ENCODE measurements around the gene ADAM19.

The ADAM19 gene

GRCh38 chr5:157541447-157542118 is 34.0 kb downstream of the ADAM19 start:
- DNase-seq (ENCODE audit: low read depth): no peak

- no peak for DNase-seq (ENCODE audit: low read depth)
Observed at GRCh38 chr5:157540707-157541446, 34.7 kb downstream of the ADAM19 start.

DNA sequence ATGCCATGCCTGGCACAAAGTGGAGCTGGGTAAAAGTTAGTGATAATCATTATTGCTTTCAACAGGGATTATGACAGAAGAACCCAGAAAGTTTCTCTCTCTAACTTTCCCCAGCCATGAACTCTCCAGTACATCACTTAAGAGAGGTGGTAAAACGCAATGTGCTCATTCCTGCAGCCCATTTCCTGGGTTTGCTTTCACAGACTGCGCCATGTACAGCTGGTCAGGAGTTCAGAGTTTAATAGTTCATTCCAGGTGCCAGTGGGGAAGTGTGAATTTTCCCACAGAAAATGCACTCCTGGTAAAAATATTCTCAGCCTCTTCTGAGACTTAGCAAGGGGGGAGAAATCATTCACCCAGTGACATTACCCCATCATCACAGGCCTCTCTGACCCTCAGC is 35.5 kb downstream of the ADAM19 start:
- DNase-seq (ENCODE audit: low read depth): no peak

- no peak for DNase-seq (ENCODE audit: low read depth)
Observed at GRCh38 chr5:157539503-157540022, 36.0 kb downstream of the ADAM19 start.

- no peak for DNase-seq (ENCODE audit: low read depth)
Observed at GRCh38 chr5:157538311-157538710, 37.3 kb downstream of the ADAM19 start.

DNA sequence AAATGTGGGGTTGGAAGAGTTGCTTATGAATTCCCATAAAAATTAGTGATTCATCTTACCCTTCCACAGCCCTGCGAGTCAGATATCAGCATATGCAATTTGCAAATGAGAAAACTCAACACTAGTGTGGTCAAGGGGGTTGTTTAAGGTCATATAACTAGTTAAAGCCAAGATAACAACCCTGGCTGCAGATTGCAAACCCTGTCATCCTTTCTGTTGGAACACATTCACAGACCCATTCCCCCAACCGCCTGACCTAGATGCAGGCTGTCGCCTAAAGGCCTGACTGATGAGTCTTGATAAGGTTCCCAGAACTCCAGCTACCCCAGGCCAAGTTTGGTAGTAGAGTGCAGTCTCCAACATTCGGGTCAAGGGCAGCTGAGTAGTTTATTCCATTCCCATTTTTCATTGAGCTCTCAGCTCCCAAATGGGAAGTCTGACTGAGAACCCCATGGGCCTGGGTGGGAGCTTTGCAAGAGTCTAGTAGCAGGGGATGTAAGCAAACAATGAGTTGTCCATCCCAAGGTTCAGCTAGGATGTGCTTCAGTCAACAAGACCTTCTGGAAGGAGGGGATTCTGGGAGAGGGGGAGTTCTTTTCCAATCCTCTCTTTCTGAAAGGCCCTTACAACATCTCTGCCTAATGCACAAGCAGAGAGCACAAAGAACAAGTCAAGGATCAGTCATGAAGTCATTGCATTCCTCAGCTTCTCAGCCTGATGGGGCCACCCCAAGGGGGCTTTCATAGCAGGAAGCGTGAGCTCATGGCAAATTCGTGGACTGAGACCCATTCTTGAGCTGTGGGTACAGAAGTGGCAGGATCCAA is 40.3 kb downstream of the ADAM19 start:
- DNase-seq (ENCODE audit: low read depth): no peak

GRCh38 chr5:157533011-157533481 is 42.5 kb downstream of the ADAM19 start:
- DNase-seq (ENCODE audit: low read depth): no peak

DNA sequence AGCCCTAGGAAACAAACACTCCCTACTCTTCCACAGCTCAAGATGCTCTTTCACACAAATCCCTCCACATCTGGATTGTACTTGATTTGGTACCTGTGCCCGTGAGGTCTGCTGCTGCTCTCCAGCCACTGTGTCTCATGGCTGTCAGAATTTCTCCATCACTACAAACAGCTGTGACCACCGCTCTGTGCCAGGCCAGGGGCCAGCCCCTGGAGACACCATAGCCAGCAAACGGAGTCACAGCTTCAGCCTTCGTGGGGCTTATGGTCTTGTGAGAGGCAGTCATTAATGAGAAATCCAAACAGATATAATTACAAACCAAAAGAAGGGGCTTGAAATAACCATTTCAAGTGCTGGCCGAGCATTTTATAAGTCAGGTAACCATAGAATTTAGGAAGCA is 43.6 kb downstream of the ADAM19 start:
- DNase-seq (ENCODE audit: low read depth): no peak

- no peak for DNase-seq (ENCODE audit: low read depth)
Observed at GRCh38 chr5:157530226-157530972, 45.2 kb downstream of the ADAM19 start.

- DNase-seq (ENCODE audit: low read depth): no peak
Observed at GRCh38 chr5:157529002-157529401, 46.6 kb downstream of the ADAM19 start.

- no peak for DNase-seq (ENCODE audit: low read depth)
Observed at GRCh38 chr5:157528036-157528632, 47.4 kb downstream of the ADAM19 start.

DNA sequence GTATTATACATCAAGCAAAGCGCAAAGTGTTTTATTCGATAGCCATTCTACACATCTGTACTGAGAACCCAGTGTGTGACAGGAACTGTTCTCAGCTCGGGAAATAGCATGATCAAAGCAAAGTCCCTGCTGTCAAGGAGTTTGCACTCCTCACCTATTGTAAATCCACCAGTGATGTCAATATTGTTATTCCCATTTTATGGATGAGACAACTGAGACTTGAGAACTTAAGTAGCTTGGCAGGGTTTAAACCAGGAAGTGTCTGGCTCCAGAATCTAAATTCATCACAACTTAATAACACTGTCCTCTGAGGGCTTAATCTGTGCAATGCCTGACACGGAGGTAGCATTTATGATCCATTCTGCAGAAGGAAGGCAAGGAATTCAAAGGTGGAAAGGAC is 50.7 kb downstream of the ADAM19 start:
- no peak for DNase-seq (ENCODE audit: low read depth)

- DNase-seq (ENCODE audit: low read depth): no peak
Observed at GRCh38 chr5:157523976-157524375, 51.6 kb downstream of the ADAM19 start.

DNA sequence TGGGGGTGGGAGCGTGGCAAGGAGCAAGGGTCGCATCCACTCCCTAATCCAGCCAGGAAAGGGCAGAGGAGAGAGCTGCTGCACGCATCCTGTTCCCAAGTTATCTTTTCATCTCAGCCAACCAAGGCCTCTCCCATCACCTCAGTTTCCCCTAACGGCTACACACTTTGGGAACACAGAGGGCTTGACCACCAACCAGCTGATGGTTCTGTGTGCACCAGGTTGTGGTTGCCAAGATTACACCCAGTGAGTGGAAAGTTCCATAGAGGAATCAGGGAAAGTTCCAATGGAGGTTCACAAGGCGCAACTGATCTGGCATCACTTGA is 53.9 kb downstream of the ADAM19 start:
- no peak for DNase-seq (ENCODE audit: low read depth)

DNA sequence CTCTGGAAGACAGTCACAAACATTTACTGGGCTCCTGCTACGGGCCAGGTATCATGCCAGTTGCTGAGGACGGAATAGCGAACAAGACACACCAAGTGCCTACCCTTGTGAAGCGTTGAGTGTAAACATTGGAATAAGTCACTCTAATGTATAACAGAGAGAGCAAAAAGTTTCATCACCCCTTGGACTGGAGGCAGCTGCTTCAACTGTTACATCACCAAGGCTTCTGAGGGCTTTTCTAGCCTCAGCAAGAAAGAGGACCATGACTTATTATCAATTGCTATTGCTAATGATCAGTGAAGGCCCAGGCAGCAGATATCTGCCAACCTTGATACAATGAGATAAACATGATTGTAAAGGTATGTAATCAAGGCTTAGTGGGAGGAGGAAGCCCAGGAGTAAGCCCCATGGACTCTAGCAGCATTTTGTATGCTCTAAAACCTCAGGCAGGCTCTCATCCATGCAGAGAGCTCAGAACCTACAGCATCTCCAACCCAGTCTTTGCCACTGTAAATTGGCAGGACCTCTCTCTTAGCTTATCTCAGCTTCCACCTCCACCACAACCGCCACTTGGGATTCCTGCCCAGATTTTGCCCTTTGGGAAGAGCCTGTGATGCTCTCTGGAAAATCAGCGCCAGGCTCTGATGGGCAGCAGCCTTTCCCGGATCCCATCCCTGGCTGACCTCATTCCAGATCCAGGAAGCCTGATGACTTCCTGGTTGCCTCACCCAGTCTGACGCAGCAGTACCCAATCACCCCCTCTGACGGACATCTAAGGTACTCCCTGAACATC is 54.5 kb downstream of the ADAM19 start:
- DNase-seq (ENCODE audit: low read depth): no peak

- no peak for DNase-seq (ENCODE audit: low read depth)
Observed at GRCh38 chr5:157519579-157520253, 55.9 kb downstream of the ADAM19 start.

DNA sequence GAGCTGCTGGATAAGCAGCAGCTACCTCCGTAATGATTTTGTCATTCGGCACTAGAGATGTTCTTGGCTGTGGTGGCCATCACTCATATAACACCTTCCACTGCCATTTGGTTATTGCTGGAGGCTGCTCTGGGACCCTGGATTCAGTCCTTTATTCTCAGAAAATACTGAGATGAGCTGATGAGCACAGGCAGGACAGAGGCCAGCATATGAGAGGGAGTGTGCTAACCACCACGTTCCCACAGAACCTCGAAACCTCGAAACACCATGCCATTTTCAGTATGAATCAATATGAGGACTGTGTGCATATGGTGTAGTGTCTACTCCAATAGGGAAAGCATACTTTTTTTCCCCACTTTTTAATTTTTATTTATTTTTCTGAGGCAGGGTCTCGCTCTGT is 56.6 kb downstream of the ADAM19 start:
- DNase-seq (ENCODE audit: low read depth): no peak

DNA sequence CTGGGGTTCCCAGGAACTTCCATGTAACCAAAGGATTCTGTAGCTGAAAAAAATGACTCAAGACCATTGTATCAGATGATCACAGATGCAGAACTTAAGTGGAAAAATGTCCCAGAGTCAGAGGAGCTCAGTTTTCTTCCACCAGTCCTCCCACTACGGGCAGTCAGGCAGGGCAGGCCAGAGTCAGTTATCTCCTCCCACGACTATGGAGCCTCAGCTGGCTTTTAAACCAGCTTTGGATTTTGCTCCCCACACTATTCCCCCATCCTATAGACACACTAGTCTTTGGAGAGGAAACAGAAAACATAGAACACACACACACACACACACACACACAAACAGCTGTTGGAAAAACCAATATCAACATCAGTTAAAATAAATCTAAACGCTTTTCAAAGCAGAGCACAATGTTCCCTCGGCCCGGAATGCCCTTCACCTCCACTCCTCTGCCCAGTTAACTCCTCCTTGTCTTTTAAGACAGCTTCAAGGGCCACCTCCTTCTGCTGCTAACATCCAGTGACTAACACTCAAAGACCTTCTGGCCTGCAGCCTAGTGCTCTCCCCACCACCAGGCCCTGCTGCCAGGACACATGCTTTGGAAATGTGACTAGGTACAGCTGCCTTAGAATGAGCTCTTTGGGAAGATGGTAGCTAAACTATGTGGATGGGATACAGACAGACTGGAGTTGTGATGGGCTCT is 58.8 kb downstream of the ADAM19 start:
- no peak for DNase-seq (ENCODE audit: low read depth)

DNA sequence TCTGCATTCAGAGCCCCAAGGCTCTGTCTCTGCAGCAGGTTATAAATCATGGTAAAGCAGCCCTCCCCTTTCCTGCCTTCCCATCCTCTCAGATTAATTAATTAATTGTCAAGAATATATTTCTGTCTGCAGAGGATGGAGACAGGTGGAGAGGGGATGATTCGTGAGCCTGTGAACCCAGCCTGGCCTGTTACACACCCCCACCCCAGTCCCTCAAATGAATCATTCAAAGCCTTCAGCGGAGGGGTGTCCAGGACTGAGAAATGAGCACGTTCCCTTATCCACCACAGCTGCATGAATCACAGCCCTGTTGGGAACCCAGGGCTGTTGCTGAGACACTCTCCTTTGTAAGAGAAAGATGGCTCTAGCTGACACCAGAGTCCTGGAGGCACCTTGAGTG is 59.6 kb downstream of the ADAM19 start:
- no peak for DNase-seq (ENCODE audit: low read depth)

DNA sequence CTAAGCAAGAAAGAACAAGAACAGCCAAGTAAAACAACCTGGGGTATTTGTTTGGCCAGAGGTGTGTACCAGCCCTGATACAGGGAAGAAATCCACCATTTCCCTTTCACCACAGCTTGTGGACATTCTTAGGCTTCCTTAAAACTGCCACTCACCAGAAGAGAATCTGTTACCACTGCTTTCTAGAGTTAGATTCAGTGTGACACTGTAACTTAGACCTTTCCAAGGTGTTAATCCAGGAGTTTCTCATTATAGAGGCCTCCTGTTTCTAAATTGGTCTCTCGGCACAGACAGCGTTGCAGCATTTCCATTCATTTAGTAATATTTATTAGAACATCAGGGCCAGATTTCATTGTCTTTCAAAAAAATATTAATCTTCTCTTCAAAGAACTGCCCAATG is 60.6 kb downstream of the ADAM19 start:
- DNase-seq (ENCODE audit: low read depth): no peak
